Activated gamma-delta T cell treated with Interleukin-2 at 50 U/mL for 16 hours (primary cell): Measurements from ENCODE around the gene HEXD.
"Not testable (repeated sequence)": the region's sequence is repeated elsewhere in the genome, so short reads cannot be mapped to it uniquely, and the experiment has no call there.

Source experiments
- DNase-seq: peaks from one replicate; pipeline ENCODE4 v3.0.0-alpha.2; 2020

Gene HEXD

DNA sequence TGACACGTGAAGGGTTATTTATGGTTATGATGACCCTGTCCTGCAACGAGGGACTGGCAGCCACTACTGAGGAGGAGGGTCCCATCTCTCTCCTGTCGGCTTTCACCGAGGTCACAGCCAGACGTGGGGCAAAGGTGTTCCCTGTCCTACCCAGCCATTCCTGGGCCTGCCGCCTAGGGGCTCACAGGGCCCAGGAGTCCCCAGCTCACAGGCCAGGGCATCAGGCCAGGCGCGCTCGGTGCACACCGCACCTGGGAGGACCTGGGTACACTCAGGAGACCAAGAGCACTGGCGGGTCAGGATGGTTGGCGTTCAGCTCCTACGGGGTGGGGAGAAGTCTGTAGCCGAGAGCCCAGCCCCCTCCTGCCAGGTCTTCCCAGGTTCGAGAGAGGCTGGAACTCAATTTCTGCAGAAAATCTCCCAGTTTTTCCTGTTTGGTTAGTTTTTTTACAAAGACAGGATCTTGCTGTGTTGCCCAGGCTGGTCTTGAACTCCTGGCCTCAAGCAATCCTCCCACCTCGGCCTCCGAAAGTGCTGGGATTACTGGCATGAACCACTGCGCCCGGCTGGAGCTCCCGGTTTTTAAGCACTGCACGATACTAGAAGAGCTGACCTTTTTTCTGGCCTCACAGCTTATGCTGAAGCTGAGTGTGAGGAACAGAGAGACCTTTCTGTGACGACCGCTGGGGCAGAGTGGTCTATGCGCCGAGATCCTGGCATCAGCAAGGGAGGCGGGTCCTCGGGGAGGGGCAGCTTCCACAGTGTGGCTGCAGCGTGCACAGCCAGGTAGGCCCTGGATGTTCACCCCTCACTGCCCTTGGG lies 24.7 kb downstream of the HEXD start:
- DNase-seq = no peak

DNA sequence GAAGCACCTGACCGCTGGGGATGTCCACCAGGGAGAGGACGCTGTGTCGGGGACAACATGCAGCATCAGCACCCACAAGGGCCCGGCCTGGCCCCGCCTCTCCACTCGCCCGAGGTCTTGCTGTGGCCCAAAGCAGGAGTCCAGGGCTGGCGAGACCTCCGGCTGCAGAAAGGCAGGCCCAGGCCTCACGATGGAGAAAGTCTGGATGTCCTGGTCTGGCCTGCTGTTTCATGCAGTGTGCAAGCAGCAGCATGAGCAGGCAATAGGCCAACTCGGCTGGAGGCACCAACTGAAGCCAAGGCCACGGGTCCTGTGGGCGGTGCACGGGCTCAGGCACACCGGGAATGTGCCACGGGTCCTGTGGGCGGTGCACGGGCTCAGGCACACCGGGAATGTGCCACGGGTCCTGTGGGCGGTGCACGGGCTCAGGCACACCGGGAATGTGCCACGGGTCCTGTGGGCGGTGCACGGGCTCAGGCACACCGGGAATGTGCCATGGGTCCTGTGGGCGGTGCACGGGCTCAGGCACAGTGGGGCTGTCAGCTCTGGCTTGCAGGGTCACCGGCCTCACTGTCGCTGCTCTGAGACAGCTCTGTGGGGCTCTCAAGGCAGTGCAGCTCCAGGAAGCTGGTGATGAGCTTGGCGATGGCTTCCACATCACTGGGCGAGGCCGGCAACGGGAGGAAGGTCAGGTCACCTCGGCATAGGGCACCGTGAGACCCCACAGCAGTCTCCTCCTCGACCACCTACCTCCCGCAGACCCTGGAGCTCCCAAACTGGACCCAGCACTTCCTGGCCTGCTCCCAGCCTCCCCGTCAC lies 25.5 kb downstream of the HEXD start:
- no peak for DNase-seq

DNA sequence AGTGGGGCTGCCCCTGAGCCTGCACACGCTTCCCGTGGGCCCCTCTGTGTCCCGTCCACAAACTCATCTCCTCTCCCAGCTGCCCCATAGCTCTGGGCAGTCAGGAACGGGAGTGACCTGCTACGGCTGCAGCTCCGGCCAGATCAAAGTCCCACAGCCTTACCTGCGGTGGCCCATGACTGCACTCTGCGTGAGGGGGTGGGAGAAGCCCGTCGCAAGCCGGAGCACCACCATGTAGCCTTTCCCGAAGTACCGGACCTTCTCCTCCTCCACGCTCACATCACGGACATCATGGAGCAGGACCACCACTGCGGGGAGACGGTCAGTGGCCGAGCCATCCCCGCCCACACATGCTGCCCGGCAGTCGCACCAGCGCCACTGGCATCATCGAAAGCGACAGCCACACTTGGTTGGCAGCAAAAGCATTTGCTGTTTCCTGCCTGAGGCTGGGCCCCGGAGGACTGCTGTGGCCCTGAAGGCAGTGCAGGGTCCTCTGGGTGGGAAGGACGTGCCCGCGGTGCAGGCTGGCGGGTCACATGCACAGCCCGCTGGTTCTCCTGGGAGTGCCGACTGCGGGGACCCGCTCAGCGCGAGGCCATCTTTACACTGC lies 26.2 kb downstream of the HEXD start:
- DNase-seq = no peak

DNA sequence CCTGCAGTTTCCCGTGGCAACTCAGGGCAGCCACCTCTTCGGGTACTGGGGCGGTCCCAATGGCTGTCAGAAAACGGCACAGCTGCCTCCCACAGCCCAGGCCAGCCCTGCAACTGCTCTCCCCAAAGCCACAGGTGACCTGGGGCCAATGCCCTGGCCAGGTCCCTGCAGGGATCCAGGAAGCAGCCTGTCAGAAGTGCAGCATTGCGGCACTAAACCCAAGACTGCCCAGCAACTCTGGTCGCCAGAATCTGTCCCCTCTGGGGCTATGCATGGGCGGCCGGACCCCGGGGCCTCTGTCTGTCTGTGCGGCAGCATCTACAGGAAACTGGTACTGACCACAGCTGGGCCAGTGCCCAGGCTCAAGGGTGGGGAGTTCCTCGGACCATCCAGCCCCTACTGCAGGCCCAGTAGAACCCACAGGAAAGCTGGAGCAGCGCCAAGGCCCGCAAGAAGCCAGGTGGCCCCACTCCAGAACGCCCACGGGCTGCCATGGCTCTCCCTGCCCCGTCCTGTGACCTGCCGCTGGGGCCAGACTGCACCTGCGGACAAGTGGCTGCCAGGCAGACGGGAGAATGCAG lies 26.9 kb downstream of the HEXD start:
- DNase-seq = no peak

DNA sequence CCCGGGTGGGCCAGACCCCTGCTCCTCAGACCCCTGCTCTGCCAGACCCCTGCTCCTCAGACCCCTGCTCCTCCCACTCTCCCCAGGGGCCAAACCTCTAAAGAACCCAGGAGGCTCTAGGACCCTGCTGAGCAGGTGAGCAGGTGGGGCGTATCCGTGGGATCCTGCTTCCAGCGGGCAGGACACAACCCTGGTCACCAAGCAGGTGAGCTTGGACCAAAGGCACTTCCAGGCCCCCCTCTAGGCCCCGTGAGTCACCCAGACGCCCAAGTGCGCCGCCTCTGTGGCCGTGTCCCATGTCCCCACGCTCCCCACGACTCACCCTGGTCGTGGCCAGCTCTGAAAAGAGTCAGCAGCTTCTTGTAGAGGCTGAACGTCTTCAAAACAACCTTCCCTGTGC lies 27.4 kb downstream of the HEXD start:
- DNase-seq = no peak

DNA sequence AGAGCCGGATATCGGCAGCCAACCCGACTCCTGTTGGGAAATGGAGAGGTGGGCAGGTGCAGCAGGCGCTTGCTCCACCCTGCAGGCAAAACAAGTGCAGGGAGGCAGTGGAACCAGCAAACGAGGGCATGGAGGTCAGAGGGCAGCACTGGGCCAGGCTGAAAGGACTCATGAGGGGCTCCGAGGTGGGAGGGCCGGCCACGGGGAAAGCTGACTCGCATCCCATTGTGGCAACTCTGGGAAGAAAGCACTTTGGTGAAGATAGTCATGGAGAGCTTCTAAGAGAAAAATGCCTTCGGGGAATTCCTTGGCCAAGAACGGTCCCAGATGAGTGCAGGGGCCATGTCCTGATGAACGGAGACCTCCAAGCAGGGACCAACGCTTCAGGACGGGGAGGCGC lies 28.0 kb downstream of the HEXD start:
- no peak for DNase-seq

DNA sequence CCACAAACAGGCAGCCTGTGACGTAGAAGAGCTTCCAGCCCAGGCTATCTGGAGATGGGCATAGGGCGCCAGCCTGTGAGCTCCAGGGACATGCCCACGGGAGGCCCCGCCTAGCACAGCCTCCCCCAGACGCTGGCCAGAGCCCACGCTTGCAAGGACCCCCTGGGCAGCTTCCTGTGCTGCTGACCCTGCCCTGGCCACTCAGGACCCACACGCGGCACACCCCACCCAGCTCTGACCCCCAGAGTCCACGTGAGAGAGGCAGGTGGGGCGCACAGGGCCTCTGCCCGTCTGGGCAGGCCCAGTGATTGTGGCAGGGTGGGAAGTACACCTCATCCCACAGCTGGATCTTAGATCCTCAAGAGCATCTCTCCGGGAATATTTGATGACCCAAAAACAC lies 28.5 kb downstream of the HEXD start:
- DNase-seq = no peak

DNA sequence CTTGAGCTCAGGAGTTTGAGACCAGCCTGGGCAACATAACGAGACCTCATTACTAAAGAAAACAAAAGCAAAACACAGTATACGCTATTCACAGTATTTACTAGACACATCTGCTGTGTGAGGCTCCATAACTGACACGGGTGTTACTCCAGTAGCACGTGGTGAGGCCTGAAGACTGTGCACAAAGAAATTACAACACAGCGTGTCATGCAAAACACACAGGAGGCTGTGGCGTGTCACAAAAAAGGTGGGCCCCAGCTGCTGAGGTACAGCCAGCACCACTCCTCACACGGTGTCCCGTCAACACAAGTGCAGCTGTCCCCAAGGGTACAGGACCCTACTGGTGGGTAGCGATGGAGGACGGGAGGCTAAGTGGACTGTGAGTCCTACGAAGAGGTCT lies 29.7 kb downstream of the HEXD start:
- no peak for DNase-seq

DNA sequence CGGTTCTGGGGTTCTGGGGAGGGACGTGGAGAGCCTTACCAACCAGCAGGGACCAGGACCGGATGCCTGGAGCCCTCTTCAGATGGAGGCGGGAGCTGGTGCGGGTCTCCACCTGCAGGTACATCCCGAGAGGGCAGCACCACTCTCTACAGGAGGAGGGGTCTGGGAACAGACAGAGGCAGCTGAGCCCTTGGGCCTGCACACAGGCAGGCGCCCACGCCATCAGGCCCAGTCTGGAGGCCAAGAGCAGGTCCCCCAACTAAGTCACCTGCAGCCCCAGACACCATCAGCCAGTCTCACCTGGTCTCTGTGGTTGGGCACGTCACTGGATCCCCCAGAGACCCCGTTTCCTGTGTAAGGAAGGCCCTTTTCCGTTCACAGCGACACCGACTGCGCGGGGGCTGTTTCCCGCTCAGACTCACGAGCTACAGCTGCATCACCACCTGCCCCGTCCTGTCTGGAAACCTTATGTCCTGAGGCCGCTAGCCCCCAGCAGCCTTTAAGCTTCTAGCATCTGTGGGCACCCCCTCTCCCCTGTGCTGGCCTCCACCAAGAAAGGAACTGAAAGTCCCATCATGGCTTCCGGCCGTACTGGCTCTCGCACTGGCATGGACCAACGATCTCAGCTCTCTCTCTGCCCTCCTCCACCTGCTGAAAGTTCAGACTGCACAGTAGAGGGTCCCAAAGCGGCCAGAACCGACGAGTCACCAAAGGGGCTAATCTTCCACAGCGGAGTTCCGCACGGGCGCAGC lies 31.2 kb downstream of the HEXD start:
- peak; percentile 74 for DNase-seq

DNA sequence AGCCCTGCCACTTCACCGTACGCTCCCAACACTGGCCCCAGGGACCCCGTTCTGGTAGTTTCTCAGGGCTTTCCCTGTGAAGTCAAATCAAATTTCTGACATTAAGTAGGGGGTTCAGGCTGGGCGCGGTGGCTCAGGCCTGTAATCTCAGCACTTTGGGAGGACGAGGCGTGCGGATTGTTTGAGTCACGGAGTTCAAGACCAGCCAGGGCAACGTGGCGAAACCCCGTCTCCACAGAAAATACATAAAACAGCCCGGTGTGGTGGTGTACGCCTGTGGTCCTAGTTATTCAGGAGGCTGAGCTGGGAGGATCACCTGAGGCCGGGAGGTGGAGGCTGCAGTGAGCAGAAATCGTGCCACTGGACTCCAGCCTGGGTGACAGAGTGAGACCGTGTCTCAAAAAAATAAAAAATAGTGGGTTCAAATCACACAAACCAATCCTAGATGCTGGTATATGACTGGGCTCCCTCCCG lies 31.8 kb downstream of the HEXD start:
- DNase-seq = no peak

DNA sequence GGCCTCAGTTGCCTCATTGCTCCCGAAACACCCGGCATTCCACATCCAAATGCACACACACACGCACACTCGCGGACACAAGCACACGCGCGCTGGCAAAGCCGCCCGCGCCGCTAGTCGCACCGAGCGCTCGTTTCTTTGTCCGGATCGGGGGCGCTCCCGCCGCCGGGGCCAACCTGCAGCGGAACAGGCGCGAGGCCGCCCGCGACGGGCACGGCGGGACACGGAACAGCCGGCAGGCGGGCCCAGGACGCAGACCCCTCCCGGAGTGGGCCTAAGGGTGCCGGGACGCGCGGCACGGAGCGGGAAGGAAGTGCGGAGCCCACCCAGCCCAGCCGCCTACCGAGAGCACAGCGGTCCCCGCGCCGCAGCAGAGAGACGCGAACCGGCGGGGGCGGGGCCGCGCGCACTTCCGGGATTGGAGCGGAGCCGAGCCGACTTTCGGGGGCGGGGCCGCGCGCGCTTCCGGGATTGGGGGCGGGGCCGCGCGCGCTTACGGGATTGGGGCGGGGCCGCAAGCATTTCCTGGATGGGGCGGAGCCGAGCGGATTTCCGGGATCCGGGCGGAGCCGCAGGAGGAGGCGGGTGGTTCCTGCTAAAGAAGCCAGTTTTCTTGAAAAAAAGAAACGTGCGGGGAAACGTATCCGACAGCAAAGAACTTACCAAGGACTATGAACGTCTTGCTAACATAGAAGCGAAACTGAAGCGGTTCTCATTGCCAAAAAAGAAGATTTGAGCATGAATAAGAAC lies 32.4 kb downstream of the HEXD start, which contains the start of gene CYBC1:
Gene CYBC1, minus strand, starts transcription at position 396 of the 750 bp plus-strand sequence. CDS start 1,498 bp downstream, outside the sequence.
- peak; percentile 94 for DNase-seq

DNA sequence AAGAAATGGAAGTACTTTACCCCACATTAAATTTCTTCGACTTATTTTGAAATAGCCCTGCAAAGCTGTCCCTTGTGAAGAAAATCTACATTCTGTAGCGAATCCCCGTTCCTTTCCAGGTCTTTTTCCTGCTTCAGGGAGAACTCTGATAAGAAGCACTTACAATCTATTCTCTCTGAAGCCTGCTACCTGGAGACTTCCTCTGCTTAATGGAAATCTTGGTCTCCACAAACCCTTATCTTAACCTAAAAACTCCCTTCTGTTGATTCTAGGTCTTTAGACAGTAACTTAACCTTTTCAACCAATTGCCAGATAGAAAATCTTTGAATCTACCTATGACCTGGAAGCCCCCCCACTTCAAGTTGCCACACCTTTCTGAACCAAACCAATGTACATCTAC lies 34.0 kb downstream of the HEXD start:
- no peak for DNase-seq

DNA sequence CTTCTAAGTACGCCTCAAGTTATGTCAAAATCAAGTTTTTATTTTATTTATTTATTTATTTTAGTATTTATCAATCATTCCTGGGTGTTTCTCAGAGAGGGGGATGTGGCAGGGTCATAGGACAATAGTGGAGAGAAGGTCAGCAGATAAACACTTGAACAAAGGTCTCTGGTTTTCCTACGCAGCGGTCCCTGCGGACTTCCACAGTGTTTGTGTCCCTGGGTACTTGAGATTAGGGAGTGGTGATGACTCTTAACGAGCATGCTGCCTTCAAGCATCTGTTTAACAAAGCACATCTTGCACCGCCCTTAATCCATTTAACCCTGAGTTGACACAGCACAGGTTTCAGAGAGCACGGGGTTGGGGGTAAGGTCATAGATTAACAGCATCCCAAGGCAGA lies 35.0 kb downstream of the HEXD start:
- DNase-seq = not testable (repeated sequence)

DNA sequence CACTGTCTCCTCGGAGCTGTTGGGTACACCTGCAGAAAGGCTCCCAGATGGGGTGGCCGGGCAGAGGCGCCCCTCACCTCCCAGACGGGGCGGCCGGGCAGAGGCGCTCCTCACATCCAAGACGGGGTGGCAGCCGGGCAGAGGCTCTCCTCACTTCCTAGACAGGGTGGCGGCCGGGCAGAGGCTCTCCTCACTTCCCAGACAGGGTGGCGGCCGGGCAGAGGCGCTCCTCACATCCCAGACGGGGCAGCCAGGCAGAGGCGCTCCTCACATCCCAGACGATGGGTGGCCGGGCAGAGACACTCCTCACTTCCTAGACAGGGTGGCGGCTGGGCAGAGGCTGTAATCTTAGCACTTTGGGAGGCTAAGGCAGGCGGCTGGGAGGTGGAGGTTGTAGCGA lies 35.6 kb downstream of the HEXD start:
- not testable (repeated sequence) for DNase-seq

DNA sequence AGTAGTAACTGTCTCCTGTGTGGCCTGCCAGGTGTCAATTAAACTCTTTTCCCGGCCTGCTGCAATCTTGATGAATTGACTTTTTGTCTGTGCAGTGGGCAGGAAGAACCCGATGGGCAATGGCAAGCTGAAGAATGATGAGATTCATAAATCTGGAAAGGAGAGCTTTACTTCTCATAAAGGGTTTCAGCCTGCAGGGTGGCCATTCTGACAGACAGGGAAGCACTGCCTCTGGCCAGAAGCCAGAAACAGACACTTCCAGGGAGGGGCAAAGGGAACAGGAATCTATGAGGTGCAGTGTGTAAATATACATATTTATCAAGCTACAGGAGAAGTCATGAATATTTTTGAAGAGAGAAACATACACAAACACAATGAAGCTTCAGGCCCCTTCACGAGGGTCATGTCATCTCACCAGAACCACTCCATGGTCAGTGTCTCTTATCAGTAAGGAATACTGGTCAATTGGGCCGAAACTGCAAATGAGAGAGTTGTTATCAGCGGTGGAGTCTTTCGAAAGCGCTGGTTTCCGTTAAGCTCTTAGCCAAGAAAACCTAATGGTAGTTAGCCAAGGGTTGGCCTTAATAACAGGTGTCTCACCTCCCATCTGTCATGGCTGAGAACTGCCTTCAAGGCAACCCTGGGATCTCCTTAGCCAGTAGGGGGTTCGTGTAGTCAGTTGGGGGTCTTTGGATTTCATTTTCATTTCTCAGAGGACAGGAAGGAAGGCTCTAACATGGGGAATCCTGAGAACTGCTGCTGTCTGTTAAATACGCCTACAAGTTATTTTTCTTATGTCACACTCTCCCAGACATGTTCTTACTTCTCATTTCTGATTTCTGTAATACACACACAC lies 39.2 kb downstream of the HEXD start:
- DNase-seq = no peak

DNA sequence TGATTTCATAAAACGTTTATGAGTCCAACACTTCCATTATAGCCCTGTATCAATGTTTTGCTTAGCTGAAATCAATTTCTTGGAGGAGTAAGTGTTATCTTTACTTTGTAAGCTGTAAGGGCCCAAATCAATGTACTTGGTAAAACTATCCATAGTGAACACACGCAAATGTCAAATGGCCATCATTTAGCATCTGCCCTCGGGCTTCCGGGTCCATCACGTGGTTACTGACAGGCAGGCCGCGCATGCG lies 39.7 kb downstream of the HEXD start:
- DNase-seq = no peak

DNA sequence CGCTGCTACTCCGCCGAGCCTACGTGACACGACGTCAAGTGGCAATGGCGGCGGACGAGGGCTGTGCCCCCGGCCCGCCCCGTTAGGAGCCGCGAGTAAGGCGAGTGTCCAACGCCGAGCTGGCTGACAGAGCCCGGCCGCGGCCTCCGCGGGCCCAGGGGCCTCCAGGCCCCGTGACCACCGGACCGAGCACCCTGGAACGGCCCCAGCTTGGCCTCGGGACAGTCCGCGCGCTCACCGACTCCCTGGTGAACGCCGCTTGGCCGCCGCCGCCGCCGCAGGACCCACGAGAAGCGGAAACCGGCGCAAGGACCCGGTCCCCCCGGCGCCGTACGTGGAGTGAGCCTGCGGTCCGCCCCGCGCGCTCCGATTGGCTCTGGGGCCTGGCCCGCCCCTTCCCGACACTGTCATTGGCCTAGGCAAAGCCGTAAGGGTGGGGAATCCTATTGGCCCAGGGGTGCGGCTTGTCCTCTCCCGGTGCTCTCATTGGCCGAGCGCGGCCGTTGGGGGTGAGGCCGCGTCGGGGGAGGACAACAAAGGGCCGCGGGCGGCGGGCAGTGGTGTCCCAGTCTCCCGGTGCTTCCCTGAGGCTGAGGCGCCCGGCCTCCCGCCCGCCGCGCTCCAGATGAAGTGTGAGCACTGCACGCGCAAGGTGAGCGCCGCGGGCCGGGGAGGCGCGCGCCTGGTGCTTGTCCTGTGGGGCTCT lies 40.2 kb downstream of the HEXD start, which contains the start of gene NARF:
Gene NARF, plus strand, starts transcription at position 563 of the 706 bp plus-strand sequence. Its CDS starts 63 bp downstream, at position 626.
- peak; percentile 97 for DNase-seq

DNA sequence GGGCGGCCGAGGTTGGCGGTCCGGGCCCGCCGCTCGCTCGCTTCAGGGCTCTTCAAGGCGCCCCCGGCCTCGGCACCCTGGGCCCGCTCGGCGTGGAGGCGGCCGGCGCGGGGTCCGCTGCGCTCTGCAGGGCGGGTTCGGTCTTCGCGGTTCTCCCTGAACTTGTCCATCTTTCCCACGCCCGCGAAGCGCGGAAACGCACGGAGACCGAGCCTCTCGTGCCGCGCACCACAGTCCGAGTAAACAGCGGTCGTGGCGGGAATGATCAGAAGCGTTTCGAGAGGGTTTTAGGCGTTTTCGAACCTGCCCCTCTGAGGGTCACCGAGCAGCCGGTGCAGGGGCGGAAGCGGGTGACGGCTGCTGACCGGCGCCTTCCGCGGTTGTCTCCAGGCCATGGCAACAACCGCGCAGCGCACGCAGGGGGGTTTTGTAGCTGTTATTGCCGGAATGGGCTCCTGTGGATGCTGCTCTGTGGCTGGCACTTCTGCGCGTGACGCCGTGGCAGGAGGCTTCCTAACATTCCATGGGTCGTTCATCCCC lies 40.8 kb downstream of the HEXD start:
- DNase-seq = no peak

DNA sequence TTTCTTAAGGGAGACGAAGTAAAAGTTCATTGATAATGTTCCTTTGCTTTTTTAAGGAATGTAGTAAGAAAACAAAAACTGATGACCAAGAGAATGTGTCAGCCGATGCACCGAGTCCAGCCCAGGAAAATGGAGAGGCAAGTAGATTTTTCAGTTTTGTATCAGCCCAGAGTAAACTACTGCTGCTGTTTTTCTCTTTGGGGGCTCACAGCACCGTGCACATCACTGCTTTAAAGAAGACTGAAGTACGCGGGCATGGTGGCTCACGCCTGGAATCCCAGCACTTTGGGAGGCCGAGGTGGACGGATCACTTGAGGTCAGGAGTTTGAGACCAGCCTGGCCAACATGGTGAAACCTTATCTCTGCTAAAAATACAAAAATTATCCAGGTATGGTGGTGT lies 41.8 kb downstream of the HEXD start:
- not testable (repeated sequence) for DNase-seq
